Bronchus fibroblast of lung (primary cell): ENCODE results near the gene ABCF2. TPM values are rescaled to one million over a fixed set of nuclear protein-coding genes. Genes with fewer than 3 reads are reported as not detected.

Experiments
- total RNA-seq: library from RNA; depleted of rRNA; stranded (reverse); fragments of >200 nt; gene quantifications from 2 replicates; pipeline ENCODE4 v1.2.3, GENCODE V29; 2015

The ABCF2 gene
- total RNA-seq = 63.2 and 67.9 TPM in 2 replicates

GRCh38 chr7:151226875-151227782, at the start of gene ABCF2:
TSS of gene ABCF2 (minus strand) at chr7:151227205. CDS start at chr7:151226458, 747 bp downstream.

GRCh38 chr7:151248346-151249033, 21.5 kb upstream of the ABCF2 start, which contains the start of gene SMARCD3:
TSS of gene SMARCD3 (minus strand) at chr7:151248694. CDS start at chr7:151248562, 132 bp downstream.

GRCh38 chr7:151232091-151232916, 5.3 kb upstream of the ABCF2 start, which contains the start of gene CHPF2:
TSS of gene CHPF2 (plus strand) at chr7:151232483. CDS start at chr7:151234012, 1,529 bp downstream.

GRCh38 chr7:151210087-151210854, 16.7 kb downstream of the ABCF2 start, which contains the start of gene H2BK1:
TSS of gene H2BK1 (minus strand) at chr7:151210488. CDS start at chr7:151210318, 170 bp downstream.

GRCh38 chr7:151186640-151187408, 40.2 kb downstream of the ABCF2 start, which contains the start of gene ASB10:
TSS of gene ASB10 (minus strand) at chr7:151187250. CDS start at chr7:151187130, 120 bp downstream.

GRCh38 chr7:151167197-151167961, 59.6 kb downstream of the ABCF2 start, which contains the start of gene GBX1:
TSS of gene GBX1 (minus strand) at chr7:151167694. CDS start at chr7:151167548, 146 bp downstream.

Other genes starting within 250 kb of the ABCF2 start
- gene KCNH2, start 248.9 kb downstream of the ABCF2 start, total RNA-seq = 0.15 TPM in 1 of 2 replicates, not detected in the other
- 4.3 and 4.9 TPM in 2 replicates for gene NOS3, start 236.2 kb downstream of the ABCF2 start, total RNA-seq
- 0.15 TPM in 1 of 2 replicates, not detected in the other for gene ATG9B, start 202.7 kb downstream of the ABCF2 start, total RNA-seq
- 41.2 and 44.2 TPM in 2 replicates for gene ABCB8, start 198.8 kb downstream of the ABCF2 start, total RNA-seq
- under 0.01 and 0.17 TPM in 2 replicates for gene ASIC3, start 178.7 kb downstream of the ABCF2 start, total RNA-seq
- gene CDK5, start 169.3 kb downstream of the ABCF2 start, total RNA-seq = 18.7 and 23.5 TPM in 2 replicates
- gene SLC4A2, start 167.6 kb downstream of the ABCF2 start, total RNA-seq = 68.6 and 91.9 TPM in 2 replicates
- gene FASTK, start 146.4 kb downstream of the ABCF2 start, total RNA-seq = 69.6 and 71.1 TPM in 2 replicates
- 75.5 and 79.1 TPM in 2 replicates for gene TMUB1, start 143.7 kb downstream of the ABCF2 start, total RNA-seq
- 29.9 and 33.4 TPM in 2 replicates for gene AGAP3, start 140.7 kb downstream of the ABCF2 start, total RNA-seq
- not detected in 2 replicates for gene GBX1, start 59.5 kb downstream of the ABCF2 start, total RNA-seq
- not detected in 2 replicates for gene ASB10, start 40.0 kb downstream of the ABCF2 start, total RNA-seq
- not detected in 2 replicates for gene H2BK1, start 16.7 kb downstream of the ABCF2 start, total RNA-seq
- 46.1 and 47.4 TPM in 2 replicates for gene CHPF2, start 5.3 kb upstream of the ABCF2 start, total RNA-seq
- 22.4 and 26.9 TPM in 2 replicates for gene SMARCD3, start 21.5 kb upstream of the ABCF2 start, total RNA-seq
- 22.7 and 29.6 TPM in 2 replicates for gene NUB1, start 114.6 kb upstream of the ABCF2 start, total RNA-seq
- gene WDR86, start 182.8 kb upstream of the ABCF2 start, total RNA-seq = 3.9 and 6.7 TPM in 2 replicates
- not detected in 2 replicates for gene CRYGN, start 212.9 kb upstream of the ABCF2 start, total RNA-seq